WERI-Rb-1 (cell line): ENCODE results near the gene CDC45.

ENCODE experiments used
- DNase-seq: peaks from one replicate; pipeline ENCODE4 v3.0.0-alpha.2; 2020
- H3K27ac ChIP-seq: fragments of 250-450 bp; sonication (Bioruptor Pico); 2 replicates; pipeline ENCODE4 v1.5.1; 2020; ENCODE audit warnings: mild to moderate bottlenecking, moderate library complexity
- H3K27me3 ChIP-seq: fragments of 250-450 bp; sonication (Bioruptor Pico); 2 replicates; pipeline ENCODE4 v1.5.1; 2021; ENCODE audit warnings: mild to moderate bottlenecking, low read depth, moderate library complexity; ENCODE audit not compliant: insufficient read depth, severe bottlenecking
- H3K36me3 ChIP-seq: fragments of 250-450 bp; sonication (Bioruptor Pico); 2 replicates; pipeline ENCODE4 v1.5.1; 2020; ENCODE audit warnings: mild to moderate bottlenecking, moderate library complexity
- H3K4me3 ChIP-seq: 2 replicates; pipeline ENCODE4 v1.5.1; 2011; ENCODE audit warnings: low read depth, mild to moderate bottlenecking, control low read depth, low read length
- H3K9me3 ChIP-seq: fragments of 250-450 bp; sonication (Bioruptor Pico); 2 replicates; pipeline ENCODE4 v1.5.1; 2021; ENCODE audit warnings: mild to moderate bottlenecking, moderate library complexity; ENCODE audit not compliant: severe bottlenecking
- TF ChIP-seq, protein P1 (sequence below): IDR thresholded peaks from 2 replicates; pipeline ENCODE4 v1.5.1; 2011; ENCODE audit warnings: low read depth, mild to moderate bottlenecking, control low read depth, inconsistent platforms, low read length

Gene CDC45

GRCh38 chr22:19518635-19519034, 38.9 kb downstream of the CDC45 start:
- TF ChIP-seq, protein P1, sequence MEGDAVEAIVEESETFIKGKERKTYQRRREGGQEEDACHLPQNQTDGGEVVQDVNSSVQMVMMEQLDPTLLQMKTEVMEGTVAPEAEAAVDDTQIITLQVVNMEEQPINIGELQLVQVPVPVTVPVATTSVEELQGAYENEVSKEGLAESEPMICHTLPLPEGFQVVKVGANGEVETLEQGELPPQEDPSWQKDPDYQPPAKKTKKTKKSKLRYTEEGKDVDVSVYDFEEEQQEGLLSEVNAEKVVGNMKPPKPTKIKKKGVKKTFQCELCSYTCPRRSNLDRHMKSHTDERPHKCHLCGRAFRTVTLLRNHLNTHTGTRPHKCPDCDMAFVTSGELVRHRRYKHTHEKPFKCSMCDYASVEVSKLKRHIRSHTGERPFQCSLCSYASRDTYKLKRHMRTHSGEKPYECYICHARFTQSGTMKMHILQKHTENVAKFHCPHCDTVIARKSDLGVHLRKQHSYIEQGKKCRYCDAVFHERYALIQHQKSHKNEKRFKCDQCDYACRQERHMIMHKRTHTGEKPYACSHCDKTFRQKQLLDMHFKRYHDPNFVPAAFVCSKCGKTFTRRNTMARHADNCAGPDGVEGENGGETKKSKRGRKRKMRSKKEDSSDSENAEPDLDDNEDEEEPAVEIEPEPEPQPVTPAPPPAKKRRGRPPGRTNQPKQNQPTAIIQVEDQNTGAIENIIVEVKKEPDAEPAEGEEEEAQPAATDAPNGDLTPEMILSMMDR = no peak
- Histone ChIP-seq H3K36me3 (peaks cover 65% of the 10 kb centered on the region), H3K9me3 (no peaks in the 10 kb centered on the region), H3K4me3 (no peak overlapping the region), H3K27me3 (no peaks in the 10 kb centered on the region), H3K27ac (no peak overlapping the region)
- DNase-seq = no peak

DNA sequence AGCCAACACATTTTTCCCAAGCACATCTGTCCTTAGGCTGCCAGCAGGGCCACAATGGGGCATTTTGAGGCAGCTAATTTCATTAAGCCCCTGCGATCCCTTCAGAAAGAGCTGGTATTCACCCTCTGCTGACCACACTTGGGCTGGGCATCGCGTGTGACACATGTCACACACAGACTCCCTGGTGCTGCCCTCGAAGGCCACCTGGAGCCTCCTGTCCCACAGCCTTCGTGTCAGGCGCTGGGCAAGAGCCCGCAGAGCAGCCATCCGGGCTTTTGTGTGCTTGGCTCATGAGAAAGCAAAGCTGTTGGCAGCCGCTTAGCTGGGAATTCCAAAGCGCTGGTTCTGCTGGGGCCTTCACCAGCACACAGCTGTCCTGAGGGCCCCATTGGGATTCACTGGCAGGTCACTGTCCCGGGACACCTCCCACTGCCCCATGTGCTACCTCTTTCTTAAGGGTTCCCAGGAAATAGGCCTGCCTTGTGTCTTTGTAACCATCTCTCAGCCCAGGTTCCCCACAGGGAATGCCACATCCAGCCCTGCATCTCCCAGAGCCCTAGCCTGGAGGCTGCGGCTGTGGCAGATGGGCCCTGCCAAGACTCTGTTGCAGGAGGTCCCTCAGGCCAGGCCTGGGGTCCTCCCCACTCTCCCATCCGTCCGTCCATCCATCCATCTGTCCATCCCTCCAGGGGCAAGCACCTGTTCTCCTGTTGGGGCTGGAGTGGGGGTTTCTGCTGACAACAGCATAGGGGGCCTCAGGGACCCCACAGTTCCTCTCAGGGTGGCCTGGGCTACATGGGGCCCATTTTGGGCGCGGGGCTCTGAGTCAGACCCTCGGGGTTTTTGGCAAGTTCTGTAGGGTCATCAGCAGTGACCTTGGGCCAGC, 39.6 kb downstream of the CDC45 start:
- H3K9me3 ChIP-seq = no peaks in the 10 kb centered on the region
- TF ChIP-seq, protein P1 = no peak
- H3K36me3 ChIP-seq = peaks cover 64% of the 10 kb centered on the region
- H3K27me3 ChIP-seq = no peaks in the 10 kb centered on the region
- no peak for DNase-seq
- no peak overlapping the region for H3K4me3 ChIP-seq
- no peak overlapping the region for H3K27ac ChIP-seq

DNA sequence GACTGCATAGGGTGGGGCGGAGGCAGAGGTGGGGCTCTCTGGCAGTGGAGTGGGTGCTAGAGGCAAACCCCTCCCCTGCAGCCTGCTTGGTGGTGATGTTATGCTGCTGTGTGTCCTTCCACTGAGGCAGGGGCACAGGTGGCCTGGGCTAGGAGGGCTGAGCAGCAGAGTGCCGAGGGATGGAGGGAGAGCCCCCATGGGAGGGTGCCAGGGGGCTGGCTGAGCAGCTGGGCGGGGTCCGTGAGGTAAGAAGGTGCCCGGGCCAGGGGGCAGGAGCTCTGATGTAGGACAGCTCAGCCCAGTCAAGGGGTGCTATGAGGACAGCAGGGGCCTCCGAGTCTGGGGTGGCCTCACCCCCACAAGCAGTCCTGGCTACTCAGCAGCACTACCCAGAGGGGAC, 40.3 kb downstream of the CDC45 start:
- Histone ChIP-seq H3K9me3 (no peaks in the 10 kb centered on the region), H3K36me3 (peaks cover 64% of the 10 kb centered on the region), H3K27ac (no peak overlapping the region), H3K27me3 (no peaks in the 10 kb centered on the region), H3K4me3 (no peak overlapping the region)
- TF ChIP-seq, protein P1 = no peak
- no peak for DNase-seq

GRCh38 chr22:19520566-19521305, 41.0 kb downstream of the CDC45 start:
- DNase-seq = no peak
- no peaks in the 10 kb centered on the region for H3K9me3 ChIP-seq
- H3K4me3 ChIP-seq = no peak overlapping the region
- TF ChIP-seq, protein P1 = no peak
- H3K27ac ChIP-seq = no peak overlapping the region
- H3K27me3 ChIP-seq = no peaks in the 10 kb centered on the region
- peaks cover 59% of the 10 kb centered on the region for H3K36me3 ChIP-seq

- Histone ChIP-seq H3K27ac (peak overlapping the region; percentile 36), H3K9me3 (no peaks in the 10 kb centered on the region), H3K27me3 (no peaks in the 10 kb centered on the region), H3K36me3 (peaks cover 44% of the 10 kb centered on the region), H3K4me3 (no peak overlapping the region)
- peak; percentile 54 for DNase-seq
- TF ChIP-seq, protein P1 = no peak
These were observed 42.6 kb downstream of the CDC45 start for GRCh38 chr22:19522190-19522880.
